ENCODE measurements around the gene DOCK4. TPM values are rescaled to one million over a fixed set of nuclear protein-coding genes. Genes with fewer than 3 reads are reported as not detected.

DOCK4 gene
- total RNA-seq, 1 donor from 2014 or later, result 0.73 TPM

DNA sequence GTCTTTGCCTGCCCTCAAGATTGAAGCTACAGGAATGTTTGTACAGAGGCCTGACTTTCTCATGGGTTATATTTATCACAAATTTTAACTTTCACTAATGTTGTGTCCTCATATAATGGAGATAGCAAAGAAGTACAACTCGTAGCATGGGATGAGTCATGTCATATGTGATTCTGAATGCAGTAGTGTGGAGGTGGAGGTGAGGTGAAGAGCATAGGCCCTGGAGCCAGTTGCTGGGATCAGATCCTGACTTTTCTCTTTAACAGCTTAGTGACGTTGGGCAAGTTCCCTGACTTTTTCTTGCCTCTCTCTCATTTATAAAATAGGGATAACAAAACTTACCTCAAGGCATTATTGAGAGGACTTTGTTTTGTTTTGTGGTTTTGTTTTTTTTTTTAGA lies 511.8 kb downstream of the DOCK4 start:
- H3K9me3 Mint-ChIP-seq, result no peaks in the 10 kb centered on the region
- TF ChIP-seq, protein P1, sequence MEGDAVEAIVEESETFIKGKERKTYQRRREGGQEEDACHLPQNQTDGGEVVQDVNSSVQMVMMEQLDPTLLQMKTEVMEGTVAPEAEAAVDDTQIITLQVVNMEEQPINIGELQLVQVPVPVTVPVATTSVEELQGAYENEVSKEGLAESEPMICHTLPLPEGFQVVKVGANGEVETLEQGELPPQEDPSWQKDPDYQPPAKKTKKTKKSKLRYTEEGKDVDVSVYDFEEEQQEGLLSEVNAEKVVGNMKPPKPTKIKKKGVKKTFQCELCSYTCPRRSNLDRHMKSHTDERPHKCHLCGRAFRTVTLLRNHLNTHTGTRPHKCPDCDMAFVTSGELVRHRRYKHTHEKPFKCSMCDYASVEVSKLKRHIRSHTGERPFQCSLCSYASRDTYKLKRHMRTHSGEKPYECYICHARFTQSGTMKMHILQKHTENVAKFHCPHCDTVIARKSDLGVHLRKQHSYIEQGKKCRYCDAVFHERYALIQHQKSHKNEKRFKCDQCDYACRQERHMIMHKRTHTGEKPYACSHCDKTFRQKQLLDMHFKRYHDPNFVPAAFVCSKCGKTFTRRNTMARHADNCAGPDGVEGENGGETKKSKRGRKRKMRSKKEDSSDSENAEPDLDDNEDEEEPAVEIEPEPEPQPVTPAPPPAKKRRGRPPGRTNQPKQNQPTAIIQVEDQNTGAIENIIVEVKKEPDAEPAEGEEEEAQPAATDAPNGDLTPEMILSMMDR (IDR thresholded peaks at IDR 0.05), result no peak
- ChIA-PET POLR2A (no interaction called here), CTCF (no interaction called here)
- no peak for ATAC-seq (ENCODE audit: low read depth)
- no peaks in the 10 kb centered on the region for H3K27me3 Mint-ChIP-seq
- H3K27ac Mint-ChIP-seq, result no peak overlapping the region
- no peaks in the 10 kb centered on the region for H3K36me3 Mint-ChIP-seq (ENCODE audit: low read depth)
- H3K4me3 Mint-ChIP-seq, result no peak overlapping the region
- intact Hi-C loops (cut with micrococcal nuclease), result no loop called here
- no peaks in the 10 kb centered on the region for H3K4me1 Mint-ChIP-seq
- no peak for DNase-seq

DNA sequence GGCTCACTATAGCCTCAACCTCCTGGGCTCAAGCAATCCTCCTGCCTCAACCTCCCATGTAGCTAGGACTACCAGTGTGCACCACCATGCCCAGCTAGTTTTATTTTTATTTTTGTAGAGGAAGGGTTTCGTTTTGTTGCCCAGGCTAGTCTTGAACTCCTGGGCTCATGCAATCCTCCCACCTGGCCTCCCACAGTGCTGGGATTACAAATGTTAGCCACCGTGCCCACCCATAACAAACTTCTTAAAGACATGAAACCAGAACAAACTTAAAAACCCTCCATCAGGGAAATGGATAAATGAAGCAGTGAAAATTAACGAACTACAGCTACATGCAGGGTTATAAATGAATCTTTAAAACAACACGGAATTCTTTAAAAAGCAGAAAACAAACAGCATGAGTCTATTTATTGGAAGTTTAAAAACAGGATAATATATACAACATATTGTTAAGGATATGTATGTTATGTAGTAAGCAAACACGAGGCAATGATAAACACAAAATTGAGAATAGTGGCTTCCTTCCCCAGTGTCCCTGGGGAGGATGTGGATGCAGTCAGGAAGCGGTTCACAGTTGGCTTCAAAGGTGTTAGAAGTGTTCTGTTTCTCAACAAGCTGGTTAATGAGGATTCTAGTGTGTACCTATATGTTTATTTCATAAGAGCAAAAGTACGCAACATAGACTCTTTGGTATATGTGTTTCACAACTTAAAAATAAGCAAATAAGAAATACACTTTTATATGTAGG lies 515.7 kb downstream of the DOCK4 start:
- CTCF ChIA-PET, result no interaction called here
- intact Hi-C loops (cut with micrococcal nuclease), result no loop called here
- peaks cover 1% of the 10 kb centered on the region for H3K27me3 Mint-ChIP-seq
- POLR2A ChIA-PET, result no interaction called here
- no peak overlapping the region for H3K4me3 Mint-ChIP-seq
- H3K4me1 Mint-ChIP-seq, result no peaks in the 10 kb centered on the region
- TF ChIP-seq, protein P1 (IDR thresholded peaks at IDR 0.05), result no peak
- H3K27ac Mint-ChIP-seq, result no peak overlapping the region
- DNase-seq (no peak), ATAC-seq (ENCODE audit: low read depth) (no peak)
- H3K36me3 Mint-ChIP-seq (ENCODE audit: low read depth), result no peaks in the 10 kb centered on the region
- no peaks in the 10 kb centered on the region for H3K9me3 Mint-ChIP-seq

- ATAC-seq (ENCODE audit: low read depth) (no peak), DNase-seq (no peak)
- Mint-ChIP-seq H3K4me1 (no peaks in the 10 kb centered on the region), H3K27me3 (peaks cover 1% of the 10 kb centered on the region), H3K36me3 (ENCODE audit: low read depth) (no peaks in the 10 kb centered on the region), H3K27ac (no peak overlapping the region), H3K4me3 (no peak overlapping the region), H3K9me3 (no peaks in the 10 kb centered on the region)
- TF ChIP-seq, protein P1 (IDR thresholded peaks at IDR 0.05), result no peak
- CTCF ChIA-PET, result no interaction called here
- intact Hi-C loops (cut with micrococcal nuclease), result loop anchor here (10.0 kb wide), 1 partner anchor 61 kb away; no protein-coding TSS in a partner anchor
- POLR2A ChIA-PET, result no interaction called here
Measured at GRCh38 chr7:111685349-111685748, 520.9 kb downstream of the DOCK4 start.

- H3K27me3 Mint-ChIP-seq, result peaks cover 1% of the 10 kb centered on the region
- no peaks in the 10 kb centered on the region for H3K9me3 Mint-ChIP-seq
- H3K4me1 Mint-ChIP-seq, result no peaks in the 10 kb centered on the region
- TF ChIP-seq, protein P1 (IDR thresholded peaks at IDR 0.05), result no peak
- no peaks in the 10 kb centered on the region for H3K36me3 Mint-ChIP-seq (ENCODE audit: low read depth)
- ChIA-PET POLR2A (no interaction called here), CTCF (no interaction called here)
- DNase-seq (no peak), ATAC-seq (ENCODE audit: low read depth) (no peak)
- H3K4me3 Mint-ChIP-seq, result no peak overlapping the region
- no peak overlapping the region for H3K27ac Mint-ChIP-seq
- intact Hi-C loops (cut with micrococcal nuclease), result loop anchor here (10.0 kb wide), 1 partner anchor 58 kb away; no protein-coding TSS in a partner anchor
Measured at GRCh38 chr7:111682588-111683340, 523.4 kb downstream of the DOCK4 start.

GRCh38 chr7:111681242-111681641 lies 525.0 kb downstream of the DOCK4 start:
- TF ChIP-seq, protein P1 (IDR thresholded peaks at IDR 0.05), result no peak
- intact Hi-C loops (cut with micrococcal nuclease), result loop anchor here (10.0 kb wide), 1 partner anchor 56 kb away; no protein-coding TSS in a partner anchor
- no peak overlapping the region for H3K27ac Mint-ChIP-seq
- peaks cover under 1% of the 10 kb centered on the region for H3K27me3 Mint-ChIP-seq
- DNase-seq, result no peak
- no peaks in the 10 kb centered on the region for H3K9me3 Mint-ChIP-seq
- no peaks in the 10 kb centered on the region for H3K4me1 Mint-ChIP-seq
- no peaks in the 10 kb centered on the region for H3K36me3 Mint-ChIP-seq (ENCODE audit: low read depth)
- ChIA-PET POLR2A (no interaction called here), CTCF (no interaction called here)
- no peak for ATAC-seq (ENCODE audit: low read depth)
- no peak overlapping the region for H3K4me3 Mint-ChIP-seq
